Tibial artery (tissue), 4 donors: Measurements from ENCODE around the gene NELFA.
"Not testable (repeated sequence)": the region's sequence is repeated elsewhere in the genome, so short reads cannot be mapped to it uniquely, and the experiment has no call there.

Source experiments
- DNase-seq, 2 donors: peaks; one replicate each; pipeline ENCODE4 v3.0.0-alpha.2; 2019
- H3K27ac ChIP-seq, 2 donors: fragments of 200-600 bp; sonication (generic) in 1 of 2; 1 replicate in 1 of 2; 2 replicates in 1 of 2; pipeline ENCODE4 v1.5.1; 2018 to 2019; ENCODE audit warnings: mild to moderate bottlenecking in 1 of 2
- H3K27me3 ChIP-seq, 2 donors: fragments of 200-600 bp; sonication (generic) in 1 of 2; one replicate each; pipeline versions ENCODE4 v1.5.1 to v1.6.0; 2016 to 2019
- H3K36me3 ChIP-seq, 3 donors: fragments of 200-600 bp; sonication (generic) in 2 of 3; one replicate each; pipeline ENCODE4 v1.5.1; 2016 to 2019; ENCODE audit warnings: mild to moderate bottlenecking in 2 of 3
- H3K4me1 ChIP-seq, 4 donors: fragments of 200-600 bp; sonication (generic) in 2 of 4; 1 replicate in 3 of 4; 2 replicates in 1 of 4; pipeline ENCODE4 v1.5.1; 2016 to 2019
- H3K4me3 ChIP-seq, 2 donors: fragments of 200-600 bp; sonication (generic) in 1 of 2; 1 replicate in 1 of 2; 2 replicates in 1 of 2; pipeline ENCODE4 v1.5.1; 2018 to 2019; ENCODE audit warnings: mild to moderate bottlenecking in 2 of 2
- H3K9me3 ChIP-seq, 3 donors: fragments of 200-600 bp; sonication (generic) in 1 of 3; one replicate each; pipeline ENCODE4 v1.5.1; 2016 to 2019
- CTCF ChIP-seq, 2 experiments: fragments of 200-600 bp in 1 of 2; fragments of 450-650 bp in 1 of 2; IDR thresholded peaks; one replicate each; pipeline ENCODE4 v1.5.1; 2017 to 2019; ENCODE audit warnings: antibody characterized with exemption in 2 of 2, mild to moderate bottlenecking in 1 of 2, moderate library complexity in 1 of 2
- intact Hi-C: fragments of 100-400 bp; cut with DNase I; formaldehyde crosslinking; loops from one replicate; pipeline ENCODE4 v1.15.0; 2023; ENCODE audit warnings: low total_unique reads

The NELFA gene

DNA sequence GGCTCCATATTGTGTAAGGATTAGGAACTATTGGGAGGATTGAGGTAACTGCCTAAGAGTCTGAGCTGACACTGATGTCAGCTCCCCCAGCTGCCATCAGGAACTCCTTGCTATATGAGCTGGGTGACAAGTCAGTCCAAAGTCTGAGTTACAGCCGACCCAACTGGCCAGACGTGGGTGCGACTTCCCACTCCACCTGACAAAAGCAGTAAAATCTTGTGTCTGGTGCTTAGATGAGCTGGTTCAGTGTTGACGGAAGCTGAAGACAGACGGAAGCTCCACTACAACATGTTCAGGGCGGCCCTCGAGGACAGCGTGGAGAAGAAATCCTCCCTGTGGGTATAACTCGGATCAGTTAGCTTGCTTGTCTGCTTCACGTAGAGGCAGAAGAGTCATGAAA is 27.6 kb upstream of the NELFA start:
- no peak overlapping the region for H3K27ac ChIP-seq
- intact Hi-C loops: no loop called here
- no peaks in the 10 kb centered on the region for H3K9me3 ChIP-seq
- DNase-seq: no peak
- no peaks in the 10 kb centered on the region for H3K36me3 ChIP-seq
- H3K4me1 ChIP-seq: peaks cover 0 to 12% (median 11%) of the 10 kb centered on the region in 4 donors
- H3K27me3 ChIP-seq: peaks cover 0 to 29% of the 10 kb centered on the region in 2 donors
- no peak for TF ChIP-seq CTCF (IDR thresholded peaks at IDR 0.05)
- H3K4me3 ChIP-seq: no peak overlapping the region

- H3K4me3 ChIP-seq, H3K36me3 ChIP-seq, H3K27ac ChIP-seq, H3K9me3 ChIP-seq, H3K4me1 ChIP-seq, DNase-seq, intact Hi-C loops: not testable (repeated sequence)
- H3K27me3 ChIP-seq: peaks cover 0 to 12% of the 10 kb centered on the region in 2 donors
Measured at GRCh38 chr4:2031161-2031560, 22.4 kb upstream of the NELFA start.

DNA sequence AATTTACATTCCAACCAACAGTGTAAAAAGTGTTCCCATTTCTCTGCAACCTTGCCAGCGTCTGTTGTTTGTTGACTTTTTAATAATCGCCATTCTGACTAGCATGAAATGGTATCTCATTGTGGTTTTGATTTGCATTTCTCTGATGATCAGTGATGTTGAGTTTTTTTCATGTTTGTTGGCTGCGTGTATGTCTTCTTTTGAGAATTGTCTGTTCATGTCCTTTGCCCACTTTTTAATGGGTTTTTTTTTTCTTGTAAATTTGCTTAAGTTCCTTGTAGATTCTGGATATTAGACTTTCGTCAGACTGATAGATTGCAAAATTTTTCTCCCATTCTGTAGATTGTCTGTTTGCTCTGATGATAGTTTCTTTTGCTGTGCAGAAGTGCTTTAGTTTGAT is 18.3 kb upstream of the NELFA start:
- H3K4me3 ChIP-seq, H3K4me1 ChIP-seq, H3K9me3 ChIP-seq, H3K27ac ChIP-seq, intact Hi-C loops, H3K36me3 ChIP-seq, DNase-seq: not testable (repeated sequence)
- H3K27me3 ChIP-seq: peaks cover 0 to 11% of the 10 kb centered on the region in 2 donors

DNA sequence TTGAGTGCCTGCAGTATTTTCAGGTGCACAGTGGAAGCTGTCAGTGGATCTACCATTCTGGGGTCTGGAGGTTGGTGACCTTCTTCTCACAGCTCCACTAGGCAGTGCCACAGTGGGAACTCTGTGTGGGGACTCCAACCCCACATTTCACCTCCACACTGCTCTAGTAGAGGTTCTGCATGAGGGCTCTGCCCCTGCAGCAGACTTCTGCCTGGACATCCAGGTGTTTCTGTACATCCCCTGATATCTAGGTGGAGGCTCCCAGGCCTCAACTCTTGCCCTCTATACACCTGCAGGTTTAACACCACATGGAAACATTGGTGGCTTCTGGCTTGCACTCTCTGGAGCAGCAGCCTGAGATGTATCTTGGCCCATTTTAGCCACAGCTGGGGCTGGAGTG is 17.0 kb upstream of the NELFA start:
- no peak for TF ChIP-seq CTCF (IDR thresholded peaks at IDR 0.05)
- no peaks in the 10 kb centered on the region for H3K4me1 ChIP-seq
- intact Hi-C loops: no loop called here
- H3K27me3 ChIP-seq: peaks cover 0 to 23% of the 10 kb centered on the region in 2 donors
- no peak overlapping the region for H3K4me3 ChIP-seq
- H3K27ac ChIP-seq: no peak overlapping the region
- no peak for DNase-seq
- no peaks in the 10 kb centered on the region for H3K9me3 ChIP-seq
- no peaks in the 10 kb centered on the region for H3K36me3 ChIP-seq

DNA sequence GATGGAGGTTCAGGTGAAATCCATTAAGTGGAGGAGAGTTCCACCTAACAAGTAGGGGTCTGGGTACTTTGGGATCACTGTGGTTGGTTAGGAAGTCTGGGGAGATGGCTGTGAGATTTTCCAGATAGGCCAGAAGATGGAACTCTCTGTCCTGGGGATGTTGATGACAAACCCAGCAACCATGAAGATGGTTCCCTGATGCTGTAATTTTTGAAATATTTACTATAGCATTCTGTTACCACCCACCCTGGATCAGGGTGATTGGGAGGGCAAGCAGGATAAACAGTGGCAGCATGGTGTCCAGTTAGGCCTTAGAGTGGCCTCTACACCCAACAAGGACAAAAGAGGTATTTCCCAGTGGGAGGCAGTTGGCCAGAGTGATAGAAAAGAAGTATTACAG is 15.9 kb upstream of the NELFA start:
- intact Hi-C loops: no loop called here
- DNase-seq: no peak
- H3K27ac ChIP-seq: no peak overlapping the region
- H3K27me3 ChIP-seq: peaks cover 0 to 21% of the 10 kb centered on the region in 2 donors
- H3K9me3 ChIP-seq: no peaks in the 10 kb centered on the region
- no peaks in the 10 kb centered on the region for H3K36me3 ChIP-seq
- H3K4me3 ChIP-seq: no peak overlapping the region
- no peaks in the 10 kb centered on the region for H3K4me1 ChIP-seq
- TF ChIP-seq CTCF (IDR thresholded peaks at IDR 0.05): no peak

DNA sequence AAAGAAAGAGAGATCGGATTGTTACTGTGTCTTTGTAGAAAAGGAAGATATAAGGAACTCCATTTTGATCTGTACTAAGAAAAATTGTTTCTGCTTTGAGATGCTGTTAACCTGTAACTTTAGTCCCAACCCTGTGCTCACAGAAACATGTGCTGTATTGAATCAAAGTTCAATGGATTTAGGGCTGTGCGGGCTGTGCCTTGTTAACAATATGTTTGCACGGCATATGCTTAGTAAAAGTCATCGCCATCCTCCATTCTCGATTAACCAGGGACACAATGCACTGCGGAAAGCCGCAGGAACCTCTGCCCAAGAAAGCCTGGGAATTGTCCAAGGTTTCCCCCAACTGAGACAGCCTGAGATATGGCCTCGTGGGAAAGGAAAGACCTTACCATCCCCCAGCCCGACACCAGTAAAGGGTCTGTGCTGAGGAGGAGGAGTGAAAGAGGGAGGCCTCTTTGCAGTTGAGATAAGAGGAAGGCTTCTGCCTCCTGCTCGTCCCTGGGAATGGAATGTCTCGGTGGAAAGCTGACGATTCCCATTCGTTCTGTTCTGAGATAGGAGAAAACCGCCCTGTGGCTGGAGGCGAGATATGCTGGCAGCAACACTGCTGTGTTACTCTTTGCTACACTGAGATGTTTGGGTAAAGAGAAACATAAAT is 12.7 kb upstream of the NELFA start:
- H3K4me1 ChIP-seq, H3K9me3 ChIP-seq, H3K36me3 ChIP-seq, H3K4me3 ChIP-seq, H3K27ac ChIP-seq, intact Hi-C loops, DNase-seq: not testable (repeated sequence)
- peaks cover 0 to 31% of the 10 kb centered on the region in 2 donors for H3K27me3 ChIP-seq

DNA sequence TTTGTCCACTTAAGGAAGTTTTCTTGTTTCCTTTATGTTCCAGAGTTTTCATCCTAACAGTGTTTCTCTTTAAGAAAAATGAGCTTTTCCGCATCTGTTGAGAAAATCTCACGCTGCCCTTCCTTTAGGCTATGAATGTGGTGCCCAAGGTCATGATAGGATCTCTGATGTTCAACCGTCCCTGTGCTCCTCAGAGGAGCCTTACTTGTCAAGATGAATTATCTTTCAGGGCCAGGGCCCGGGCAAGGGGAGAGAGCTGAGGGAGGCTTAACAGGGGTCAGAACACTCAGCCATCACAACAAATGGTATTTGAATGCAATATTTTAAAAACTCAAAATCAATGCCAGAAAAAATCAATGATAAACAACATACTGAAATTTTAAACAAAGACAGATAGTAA is 6.2 kb upstream of the NELFA start:
- Histone ChIP-seq H3K36me3 (no peaks in the 10 kb centered on the region), H3K4me3 (no peak overlapping the region), H3K27me3 (peaks cover 0 to 10% of the 10 kb centered on the region in 2 donors), H3K27ac (no peak overlapping the region), H3K4me1 (peaks cover 0 to 2% (median under 1%) of the 10 kb centered on the region in 4 donors), H3K9me3 (no peaks in the 10 kb centered on the region)
- intact Hi-C loops: no loop called here
- TF ChIP-seq CTCF (IDR thresholded peaks at IDR 0.05): no peak
- DNase-seq: no peak
